Head of caudate nucleus (tissue), 42 donors: ENCODE measurements around the gene UGGT1.
A peak's percentile ranks its signal among the peaks of the same experiment; 100 is the strongest.

Experiments used
- DNase-seq, 42 donors: peaks; one replicate each; pipeline versions ENCODE4 v3.0.0 to v3.0.0-alpha.2; 2020 to 2021; ENCODE audit warnings: mixed read lengths in 7 of 42
- intact Hi-C: fragments of 100-400 bp; cut with DNase I; formaldehyde crosslinking; loops from one replicate; pipeline ENCODE4 v1.15.0; 2022

The UGGT1 gene

DNA sequence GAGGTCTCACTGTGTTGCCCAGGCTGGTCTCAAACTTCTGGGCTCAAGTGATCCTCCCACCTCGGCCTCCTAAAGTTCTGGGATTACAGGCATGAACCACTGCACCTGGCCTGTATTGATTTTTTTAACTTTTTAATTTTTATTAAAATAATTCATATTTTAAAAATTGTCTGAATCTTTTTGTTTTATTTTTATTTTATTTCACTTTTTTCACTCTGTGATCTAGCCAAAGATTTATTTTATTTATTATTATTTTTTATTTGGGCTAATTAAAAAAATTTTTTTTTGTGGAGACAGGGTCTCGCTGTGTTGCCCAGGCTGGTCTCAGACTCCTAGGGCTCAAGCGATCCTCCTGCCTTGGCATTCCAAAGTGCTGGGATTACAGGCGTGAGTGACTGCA lies 14.1 kb downstream of the UGGT1 start:
- intact Hi-C loops, result no loop called here
- DNase-seq, result no peak

DNA sequence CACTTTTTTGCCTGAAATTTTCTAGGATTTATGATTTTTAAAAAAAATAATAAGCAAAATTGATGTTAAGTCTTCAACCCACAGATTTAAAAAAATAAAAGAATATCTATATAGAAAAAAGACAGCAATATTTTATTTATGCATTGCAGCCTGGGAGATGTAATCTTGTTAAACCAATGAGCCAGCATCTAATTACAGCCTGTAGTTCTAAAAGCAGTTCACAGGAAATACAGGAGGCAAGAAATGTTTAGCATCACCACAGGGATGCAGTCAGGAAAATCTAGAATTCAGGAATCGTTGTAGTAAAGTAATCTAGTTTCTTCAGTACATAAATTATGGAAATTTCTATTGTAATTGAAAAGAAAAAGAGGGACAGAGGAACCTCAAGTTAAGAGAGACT lies 17.2 kb downstream of the UGGT1 start:
- DNase-seq, result no peak
- intact Hi-C loops, result no loop called here

DNA sequence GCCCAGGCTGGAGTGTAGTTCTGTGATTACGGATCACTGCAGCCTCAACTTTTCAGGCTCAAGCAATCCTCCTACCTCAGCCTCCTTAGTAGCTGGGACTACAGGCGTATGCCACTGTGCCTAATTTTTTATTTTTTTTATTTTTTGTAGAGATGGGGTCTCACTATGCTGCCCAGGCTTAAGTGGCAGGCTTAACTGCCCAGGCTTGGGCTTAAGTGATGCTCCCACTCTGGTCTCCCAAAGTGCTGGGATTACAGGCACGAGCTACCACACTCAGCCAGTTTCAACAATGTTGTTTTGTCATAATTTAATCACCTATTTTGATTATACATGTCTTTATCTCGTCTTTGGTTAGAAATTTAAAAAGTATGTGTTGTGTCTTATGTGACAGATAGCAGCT lies 18.2 kb downstream of the UGGT1 start:
- no peak for DNase-seq
- intact Hi-C loops, result no loop called here

DNA sequence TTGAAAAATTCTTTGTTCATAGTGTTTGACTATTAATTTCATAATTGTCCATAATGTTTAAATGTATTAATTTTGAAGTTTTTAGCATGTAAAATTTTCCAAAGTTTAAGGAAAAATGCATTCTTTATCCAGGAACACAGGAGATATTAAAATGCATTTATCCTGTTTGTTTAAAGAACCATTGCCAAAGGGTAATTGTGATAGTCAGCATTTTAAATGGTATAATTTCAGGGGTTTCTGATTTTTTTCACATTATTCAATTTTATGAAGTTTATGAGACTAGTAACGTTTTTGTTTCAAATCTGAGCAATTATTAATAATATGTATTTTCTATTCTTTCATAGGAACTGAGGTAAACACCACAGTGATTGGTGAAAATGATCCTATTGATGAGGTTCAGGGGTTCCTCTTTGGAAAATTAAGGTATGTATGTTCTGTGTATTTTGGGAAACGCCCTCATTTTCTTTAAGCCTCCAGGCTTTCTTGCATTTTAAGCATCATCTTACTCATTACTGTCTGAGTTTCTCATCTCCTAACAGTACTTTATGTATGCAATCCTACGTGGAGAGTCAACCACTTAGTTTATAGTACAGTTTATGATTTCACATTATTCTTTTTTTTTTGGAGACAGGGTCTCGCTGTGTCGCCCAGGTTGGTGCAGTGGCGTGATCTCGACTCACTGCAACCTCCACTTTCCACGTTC lies 25.1 kb downstream of the UGGT1 start:
- intact Hi-C loops, result no loop called here
- DNase-seq, result no peak

DNA sequence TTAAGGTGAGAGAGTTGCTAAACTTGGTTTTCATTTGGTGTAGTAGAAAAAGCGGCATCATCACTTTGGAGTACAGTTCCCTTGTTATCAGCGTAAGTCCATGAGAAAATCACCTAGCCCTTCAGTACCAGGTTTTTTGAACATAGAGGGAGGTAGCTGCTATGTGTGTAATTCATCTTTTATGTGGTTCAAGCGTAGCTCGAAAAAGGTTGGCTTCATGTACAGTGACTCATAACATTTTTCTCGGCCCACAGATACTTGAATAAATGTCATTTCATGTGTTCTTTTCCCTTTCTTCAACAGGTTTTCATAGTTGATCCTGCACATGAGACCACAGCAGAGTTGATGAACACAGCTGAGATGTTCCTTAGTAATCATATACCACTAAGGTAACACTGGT lies 43.6 kb downstream of the UGGT1 start:
- DNase-seq, result no peak
- intact Hi-C loops, result no loop called here

DNA sequence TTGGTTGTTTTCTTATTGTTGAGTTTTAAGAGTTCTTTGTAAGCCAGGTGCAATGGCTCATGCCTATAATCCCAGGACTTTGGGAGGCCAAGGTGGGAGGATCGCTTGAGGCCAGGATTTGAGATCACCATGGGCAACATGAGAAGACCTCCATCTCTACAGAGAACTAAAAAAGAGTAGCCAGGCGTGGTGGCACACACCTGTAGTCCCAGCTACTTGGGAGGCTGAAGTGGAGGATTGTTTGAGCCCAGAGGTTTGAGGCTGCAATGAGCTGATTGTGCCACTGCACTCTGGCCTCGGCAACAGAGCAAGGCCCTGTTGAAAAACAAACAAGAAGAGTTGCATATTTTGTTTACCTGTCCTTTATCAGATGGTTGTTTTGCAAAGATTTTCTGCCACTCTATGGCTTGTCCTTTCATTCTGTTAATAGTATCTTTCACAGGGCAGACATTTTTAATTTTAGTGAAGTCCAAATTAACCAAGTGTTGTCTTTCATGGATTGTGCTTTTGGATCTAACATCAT lies 46.2 kb downstream of the UGGT1 start:
- DNase-seq, result no peak
- intact Hi-C loops, result no loop called here

DNA sequence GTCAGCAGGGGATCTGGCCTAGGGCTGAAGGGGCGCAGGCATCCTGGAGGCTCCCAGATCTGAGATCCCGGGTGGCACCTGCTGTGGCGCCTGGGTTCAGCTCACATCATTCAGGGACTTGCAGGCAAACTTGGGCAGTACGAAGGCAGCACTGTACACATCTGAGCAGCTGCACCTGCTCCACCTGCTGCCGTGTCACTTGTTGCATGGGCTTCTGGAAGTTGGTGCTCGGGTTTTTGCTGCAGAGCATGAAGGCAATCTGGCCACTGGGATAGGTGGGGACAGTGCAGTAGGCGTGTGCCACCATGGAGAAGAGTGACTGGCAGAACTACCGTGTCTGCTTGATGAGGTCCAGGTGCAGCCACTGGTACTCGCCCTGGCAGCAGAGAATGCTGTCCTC lies 48.6 kb downstream of the UGGT1 start:
- intact Hi-C loops, result no loop called here

DNA sequence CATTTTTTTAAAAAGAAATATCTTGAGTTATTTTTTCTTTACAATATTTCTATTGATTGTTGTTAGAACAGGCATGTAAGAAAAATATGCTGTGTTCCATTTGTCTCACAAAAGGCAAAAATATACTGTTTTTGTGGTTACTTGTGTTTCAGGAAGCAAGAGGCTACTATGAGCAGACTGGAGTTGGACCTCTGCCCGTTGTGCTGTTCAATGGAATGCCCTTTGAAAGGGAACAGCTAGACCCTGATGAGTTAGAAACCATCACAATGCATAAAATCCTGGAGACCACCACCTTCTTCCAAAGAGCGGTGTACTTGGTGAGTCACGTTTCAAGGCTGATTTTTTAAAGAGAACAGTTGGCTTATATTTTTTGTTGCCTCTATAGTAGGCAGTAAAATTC lies 54.7 kb downstream of the UGGT1 start:
- DNase-seq, result peak in 4 of 42 donors; percentile 13 to 49 (median 14)
- intact Hi-C loops, result no loop called here

More for the DNA sequence above, 48.6 kb downstream of the UGGT1 start:
- no peak for DNase-seq

DNA sequence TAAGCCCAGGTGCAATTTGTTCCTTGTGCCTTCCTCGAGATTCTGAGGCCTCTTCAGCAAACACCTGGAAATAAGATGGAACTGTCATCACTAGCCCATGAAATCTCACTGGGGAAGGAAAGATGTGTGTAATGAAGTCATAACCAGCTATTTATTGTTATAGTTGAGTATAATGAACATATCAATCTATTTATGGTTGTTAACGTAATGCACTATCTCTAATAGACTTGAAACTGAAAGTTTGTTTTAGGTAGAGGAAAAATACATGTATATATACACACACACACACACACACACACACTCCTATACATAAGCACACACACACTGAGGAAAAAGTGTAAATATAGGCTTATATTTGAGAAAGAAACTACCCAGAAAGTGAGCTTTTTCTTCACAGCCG lies 62.8 kb downstream of the UGGT1 start:
- no peak for DNase-seq
- intact Hi-C loops, result no loop called here

DNA sequence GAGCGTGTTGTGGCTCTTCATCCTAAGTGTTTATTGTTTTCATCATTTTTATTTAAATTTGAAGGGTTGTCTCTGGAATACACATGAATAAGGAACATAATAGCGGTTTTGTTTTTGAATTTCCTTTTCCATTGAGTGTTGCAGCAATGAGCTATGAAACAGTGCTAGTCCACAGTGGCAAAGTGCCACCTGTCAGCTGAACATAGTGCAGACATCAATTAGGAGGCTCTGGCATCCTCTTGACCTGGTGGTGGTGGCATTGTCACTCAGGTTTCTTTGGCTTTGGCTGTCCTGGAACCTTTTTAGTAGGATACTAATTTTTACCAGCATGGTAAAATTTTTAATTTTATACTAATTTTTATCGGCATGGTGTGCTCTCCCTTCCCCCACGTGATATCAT lies 63.2 kb downstream of the UGGT1 start:
- peak in 12 of 42 donors; percentile 16 to 67 (median 26) for DNase-seq
- intact Hi-C loops, result no loop called here

DNA sequence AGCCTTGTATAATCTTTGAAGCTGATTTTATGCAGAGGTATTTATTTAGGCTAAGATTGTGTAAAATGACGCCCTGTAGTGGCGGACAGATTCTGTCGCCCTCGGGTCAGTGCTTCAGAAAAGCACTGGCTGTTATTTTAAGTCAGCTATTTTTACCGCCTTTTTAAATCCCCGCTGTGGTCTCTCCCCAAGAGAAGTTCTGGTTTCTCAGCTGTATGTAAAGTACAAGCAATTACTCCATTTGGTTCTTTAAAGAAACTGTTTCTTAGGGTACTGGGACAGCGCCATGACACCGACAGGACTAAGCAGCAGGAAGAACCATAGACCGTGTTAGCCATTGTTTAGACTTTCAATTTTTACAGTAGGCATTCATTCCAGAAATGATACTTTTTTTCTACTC lies 65.0 kb downstream of the UGGT1 start:
- intact Hi-C loops, result no loop called here
- no peak for DNase-seq

DNA sequence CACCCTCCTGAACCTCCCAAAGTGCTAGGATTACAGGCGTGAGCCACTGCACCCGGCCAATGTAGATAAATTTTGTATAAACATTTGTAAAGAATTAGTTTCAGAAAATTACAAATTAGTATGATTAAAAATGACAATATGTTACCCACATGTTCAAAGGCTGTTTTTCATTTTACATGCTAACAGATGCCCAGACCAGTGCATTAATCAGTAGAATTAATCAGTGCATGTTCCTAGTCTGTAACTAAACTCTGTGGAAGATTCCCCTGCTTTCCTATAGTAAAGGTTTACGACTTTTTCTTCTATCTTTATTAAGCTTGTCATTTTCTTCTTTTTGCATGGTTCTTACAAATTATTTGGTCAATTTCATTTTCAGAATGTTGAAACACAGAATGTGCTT lies 65.8 kb downstream of the UGGT1 start:
- no peak for DNase-seq
- intact Hi-C loops, result no loop called here

DNA sequence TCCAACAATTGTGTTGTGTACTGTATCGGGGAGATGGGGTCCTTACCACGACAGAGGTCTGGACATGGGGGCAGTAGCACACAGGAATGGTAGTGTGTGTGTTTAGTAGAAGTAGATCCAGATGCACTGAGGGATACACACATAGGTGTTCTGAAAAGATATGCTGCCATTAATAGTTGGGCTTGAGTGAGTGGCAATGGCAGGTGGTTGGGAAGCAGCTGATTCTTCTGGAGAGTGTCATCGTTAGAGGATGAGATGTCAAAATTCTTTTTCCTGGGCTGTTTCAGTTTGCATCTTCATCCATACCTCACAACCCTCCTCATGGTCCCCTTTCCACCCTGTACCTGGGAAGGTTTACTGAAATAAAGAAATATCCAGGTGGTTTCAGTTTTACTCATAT lies 66.6 kb downstream of the UGGT1 start:
- no peak for DNase-seq
- intact Hi-C loops, result no loop called here

DNA sequence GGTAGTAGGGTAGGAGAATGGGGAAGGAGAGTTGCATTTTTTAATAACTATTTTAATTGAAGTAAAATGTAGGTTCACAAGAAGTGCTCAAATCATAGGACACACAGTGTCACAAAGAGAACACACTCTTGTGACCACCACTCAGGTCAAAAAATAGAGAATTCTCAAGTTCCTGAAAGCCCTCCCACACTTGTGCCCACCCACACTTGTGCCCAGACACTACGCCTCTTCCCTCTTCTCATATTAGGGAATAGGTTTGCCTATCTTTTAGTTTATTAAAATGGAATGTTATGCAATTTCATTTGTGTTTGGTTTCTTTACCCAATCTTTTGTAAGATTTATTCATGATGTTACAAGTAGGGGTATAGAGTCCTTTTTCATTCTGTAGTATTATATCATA lies 67.2 kb downstream of the UGGT1 start:
- no peak for DNase-seq

DNA sequence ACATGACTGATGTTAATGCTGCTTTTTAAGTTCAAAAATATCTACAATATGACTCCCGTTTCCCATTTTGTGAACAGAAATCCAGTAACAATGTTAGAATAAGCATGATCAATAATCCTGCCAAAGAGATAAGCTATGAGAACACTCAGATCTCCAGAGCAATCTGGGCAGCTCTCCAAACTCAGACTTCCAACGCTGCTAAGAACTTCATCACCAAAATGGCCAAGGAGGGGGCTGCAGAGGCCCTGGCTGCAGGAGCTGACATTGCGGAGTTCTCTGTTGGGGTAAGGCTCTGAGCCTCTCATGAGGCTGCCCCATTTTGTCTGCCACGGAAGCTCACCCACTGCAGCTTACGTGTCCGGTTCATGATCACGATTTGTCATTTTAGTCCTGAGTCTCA lies 68.4 kb downstream of the UGGT1 start:
- intact Hi-C loops, result no loop called here
- DNase-seq, result no peak

More for the DNA sequence above, 67.2 kb downstream of the UGGT1 start:
- intact Hi-C loops, result no loop called here

DNA sequence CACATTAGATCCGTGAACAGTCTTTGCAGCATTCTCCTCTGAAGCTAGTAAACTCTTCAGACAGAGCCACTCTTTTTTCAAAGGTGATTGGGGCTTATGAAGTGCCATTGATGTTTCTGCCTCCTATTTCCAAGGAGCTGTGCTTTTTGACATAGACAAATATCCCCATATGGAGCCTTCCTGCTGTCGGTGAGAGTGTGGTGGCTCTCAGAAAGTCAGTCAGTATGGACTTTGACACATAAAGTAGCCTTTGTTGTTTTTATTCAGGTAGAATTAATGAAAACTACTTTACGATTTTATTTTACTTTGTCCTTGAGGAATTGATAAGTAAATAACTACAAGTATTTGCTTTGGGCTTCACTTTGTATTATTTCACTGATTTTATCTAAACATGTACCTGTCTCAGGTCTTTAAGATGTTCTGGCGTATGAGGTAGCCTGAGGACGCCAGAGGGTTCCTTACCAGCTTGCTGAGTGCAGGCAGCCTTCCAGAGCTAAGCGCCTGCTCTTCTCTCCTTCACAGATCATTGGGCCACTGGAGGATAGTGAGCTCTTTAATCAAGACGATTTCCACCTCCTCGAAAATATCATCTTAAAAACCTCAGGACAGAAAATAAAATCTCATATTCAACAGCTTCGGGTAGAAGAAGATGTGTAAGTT lies 69.7 kb downstream of the UGGT1 start:
- intact Hi-C loops, result no loop called here
- no peak for DNase-seq

DNA sequence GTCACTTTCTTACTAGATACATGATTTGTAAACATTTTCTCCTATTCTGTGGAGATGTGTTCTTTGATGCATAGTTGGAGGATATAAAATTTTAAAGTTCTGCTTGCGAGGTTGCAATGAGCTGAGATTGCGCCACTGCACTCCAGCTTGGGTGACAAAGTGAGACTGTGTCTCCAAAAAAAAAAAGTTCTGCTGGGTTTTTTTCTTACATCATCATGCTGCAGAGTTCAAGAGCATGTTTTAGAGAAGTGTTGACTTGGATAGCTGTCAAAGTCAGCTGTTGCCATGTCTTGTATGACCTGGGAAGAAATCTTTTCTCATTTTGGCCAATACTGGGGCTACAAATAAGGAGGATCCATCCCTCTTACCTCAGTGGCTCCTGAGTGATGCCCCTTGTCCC lies 71.3 kb downstream of the UGGT1 start:
- intact Hi-C loops, result no loop called here
- DNase-seq, result no peak

DNA sequence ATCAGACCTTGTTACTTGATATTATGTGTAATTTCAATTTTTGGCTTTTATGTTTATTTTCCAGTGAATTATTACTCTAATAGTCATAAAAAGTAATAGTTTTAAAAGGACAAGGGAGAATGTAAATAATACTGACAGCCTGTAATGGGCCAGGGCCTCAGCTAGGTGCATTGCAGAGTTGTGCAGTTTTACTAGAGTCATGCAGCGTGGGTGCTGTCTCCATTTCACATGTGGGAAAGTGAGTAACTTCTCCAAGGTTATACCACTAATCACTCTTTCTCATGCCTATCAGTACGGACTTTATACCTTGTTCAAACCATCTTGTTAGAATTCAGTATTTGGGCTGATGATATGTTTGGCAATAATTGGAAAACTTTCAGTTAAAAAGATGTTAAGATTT lies 73.3 kb downstream of the UGGT1 start:
- intact Hi-C loops, result no loop called here
- no peak for DNase-seq

DNA sequence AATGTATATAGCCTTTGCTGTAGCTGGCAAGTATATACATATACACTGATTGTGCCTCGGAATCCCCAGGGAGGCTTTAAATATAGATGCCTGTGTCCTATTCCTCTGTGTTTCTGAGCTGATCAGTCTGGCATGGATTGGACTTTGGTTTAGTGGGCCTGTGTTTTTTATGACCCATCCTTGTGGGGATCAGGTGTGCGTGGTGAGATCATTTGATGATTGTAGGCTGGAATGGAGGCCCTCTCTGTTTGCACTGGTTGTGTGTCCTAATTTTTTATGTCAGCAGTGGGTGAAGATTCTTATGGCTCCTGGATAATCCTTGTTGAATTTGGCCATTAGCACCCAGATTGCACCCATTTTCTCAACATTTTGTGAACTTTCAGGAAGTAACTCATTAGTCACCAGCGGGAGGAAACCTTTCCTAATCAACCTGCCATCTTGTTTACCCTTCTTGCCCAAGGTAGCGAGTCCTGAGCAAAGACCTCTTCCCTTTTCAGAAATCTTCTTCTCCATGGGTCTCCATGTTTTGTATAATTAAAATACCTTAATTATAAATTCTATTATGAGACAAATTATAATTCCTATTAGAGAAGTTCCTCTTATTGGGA lies 75.8 kb downstream of the UGGT1 start:
- intact Hi-C loops, result no loop called here
- no peak for DNase-seq

DNA sequence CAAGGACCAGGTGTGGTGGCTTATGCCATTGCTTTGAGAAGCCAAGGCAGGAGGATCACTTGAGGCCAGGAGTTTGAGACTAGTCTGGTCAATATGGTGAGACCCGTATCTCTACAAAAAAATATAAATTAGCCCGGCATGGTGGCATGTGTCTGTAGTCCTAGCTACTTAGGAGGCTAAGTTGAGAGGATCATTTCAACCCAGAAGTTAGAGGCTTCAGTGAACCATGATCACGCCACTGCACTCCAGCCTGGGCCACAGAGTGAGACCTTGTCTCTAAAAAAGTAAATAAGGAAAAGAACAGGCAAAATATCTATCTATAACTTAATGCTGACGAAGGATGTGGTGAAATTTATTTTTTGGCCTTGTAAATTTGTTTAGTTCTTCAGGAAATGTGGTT lies 78.1 kb downstream of the UGGT1 start:
- intact Hi-C loops, result no loop called here
- no peak for DNase-seq

DNA sequence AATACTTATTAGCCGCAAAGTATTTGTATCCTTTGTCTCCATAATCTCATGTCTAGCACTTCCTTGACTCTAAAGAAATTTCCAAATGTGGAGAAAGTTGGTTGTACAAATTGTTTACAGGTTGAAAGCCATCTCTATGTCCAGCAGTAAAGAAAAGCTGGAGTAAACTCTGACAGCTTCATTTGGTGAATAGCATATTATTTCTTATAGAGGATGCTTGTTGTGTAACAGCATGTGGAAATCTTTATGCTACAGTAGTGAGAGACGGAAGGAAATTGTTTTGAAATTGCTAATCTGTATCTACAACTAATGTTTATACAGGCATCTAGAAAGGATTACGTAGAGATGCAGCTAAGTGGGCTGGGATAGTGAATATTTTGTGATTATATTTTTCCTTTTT lies 78.5 kb downstream of the UGGT1 start:
- DNase-seq, result no peak

More for the DNA sequence above, 78.5 kb downstream of the UGGT1 start:
- intact Hi-C loops, result no loop called here
